ENCODE results near the gene VTCN1.

- TF ChIP-seq CTCF (IDR thresholded peaks at IDR 0.05) (peak; percentile 48 to 87 (median 66)), POLR2A (IDR thresholded peaks at IDR 0.05) (peak; percentile 27)
Observed at GRCh38 chr1:117121589-117122329, 89.0 kb downstream of the VTCN1 start, which contains the start of gene TRIM45.

All from prostate gland (tissue), 2 donors.